Tibial nerve (tissue), 4 donors: ENCODE results near the gene GLB1L2. TPM values are rescaled to one million over a fixed set of nuclear protein-coding genes. Genes with fewer than 3 reads are reported as not detected.

ENCODE experiments used
- DNase-seq, 2 donors: peaks; one replicate each; pipeline ENCODE4 v3.0.0-alpha.2; 2019; ENCODE audit warnings: low spot score in 2 of 2
- H3K27ac ChIP-seq, 4 donors: fragments of 200-600 bp; sonication (generic) in 3 of 4; one replicate each; pipeline ENCODE4 v1.5.1; 2017 to 2019; ENCODE audit warnings: mild to moderate bottlenecking in 1 of 4
- H3K27me3 ChIP-seq, 2 donors: fragments of 200-600 bp; sonication (generic) in 1 of 2; one replicate each; pipeline versions ENCODE4 v1.5.1 to v1.6.0; 2017 to 2019
- H3K36me3 ChIP-seq, 3 donors: fragments of 200-600 bp; sonication (generic); one replicate each; pipeline ENCODE4 v1.5.1; 2018 to 2019
- H3K4me1 ChIP-seq, 4 donors: fragments of 200-600 bp; sonication (generic) in 3 of 4; one replicate each; pipeline ENCODE4 v1.5.1; 2017 to 2019
- H3K4me3 ChIP-seq, 4 donors: fragments of 200-600 bp; sonication (generic) in 3 of 4; one replicate each; pipeline ENCODE4 v1.5.1; 2017 to 2019; ENCODE audit warnings: mild to moderate bottlenecking in 1 of 4, moderate library complexity in 1 of 4
- H3K9me3 ChIP-seq, 4 donors: fragments of 200-600 bp; sonication (generic) in 3 of 4; one replicate each; pipeline ENCODE4 v1.5.1; 2017 to 2019
- CTCF ChIP-seq, 5 experiments: fragments of 200-600 bp in 3 of 5; fragments of 450-650 bp in 2 of 5; sonication (generic) in 3 of 5; IDR thresholded peaks; one replicate each; pipeline ENCODE4 v1.5.1; 2016 to 2019; ENCODE audit warnings: antibody characterized with exemption in 5 of 5, mild to moderate bottlenecking in 3 of 5, moderate library complexity in 2 of 5
- EP300 ChIP-seq, 2 donors: sonication (generic); formaldehyde crosslinking; IDR thresholded peaks; one replicate each; pipeline ENCODE4 v1.6.1; 2017; ENCODE audit warnings: antibody characterized with exemption in 2 of 2, mild to moderate bottlenecking in 1 of 2
- POLR2A ChIP-seq, 2 donors: fragments of 450-650 bp; IDR thresholded peaks; one replicate each; pipeline ENCODE4 v1.6.1; 2017; ENCODE audit warnings: antibody characterized with exemption in 2 of 2, mild to moderate bottlenecking in 2 of 2, moderate library complexity in 2 of 2
- WGBS, 2 donors: methylation state at CpG; one replicate each; pipeline ENCODE4 v1.1.5; 2018; 5-methylcytosine and 5-hydroxymethylcytosine counted together
- total RNA-seq, 4 donors: library from RNA; depleted of rRNA; stranded (reverse); fragments of >200 nt; gene quantifications; one replicate each; pipeline ENCODE4 v1.1.0, GENCODE V29; 2016

GLB1L2 gene
- total RNA-seq, 4 donors from 2014 or later: 2.0 to 8.1 (median 5.6) TPM

DNA sequence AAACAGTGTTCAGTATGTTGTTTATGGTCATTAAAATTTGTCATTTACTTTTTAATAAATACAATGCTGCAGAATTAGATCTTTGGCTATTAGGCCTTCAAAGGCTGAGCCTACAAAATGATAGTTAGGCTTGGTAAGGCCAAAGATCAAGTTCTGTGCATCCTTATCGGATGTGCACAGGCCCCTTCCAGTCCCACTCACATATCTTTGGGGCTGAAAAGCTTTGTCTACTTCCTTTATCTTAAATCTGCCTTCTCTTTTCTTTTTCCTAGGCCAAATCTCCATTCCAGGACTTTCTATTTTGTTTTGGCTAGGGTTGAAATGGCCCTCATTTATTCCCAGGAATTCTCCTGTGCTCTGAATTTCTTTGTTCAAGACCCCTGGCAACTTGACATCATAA lies 3.4 kb upstream of the GLB1L2 start:
- peaks cover 0 to 6% of the 10 kb centered on the region in 2 donors for H3K27me3 ChIP-seq
- H3K4me1 ChIP-seq: peaks cover 0 to 24% (median 7%) of the 10 kb centered on the region in 4 donors
- H3K4me3 ChIP-seq: no peak overlapping the region
- no peaks in the 10 kb centered on the region for H3K9me3 ChIP-seq
- H3K27ac ChIP-seq: no peak overlapping the region
- no peak for DNase-seq
- TF ChIP-seq POLR2A (IDR thresholded peaks at IDR 0.05) (no peak), EP300 (IDR thresholded peaks at IDR 0.05) (no peak), CTCF (IDR thresholded peaks at IDR 0.05) (no peak)
- no peaks in the 10 kb centered on the region for H3K36me3 ChIP-seq
- 89 to 97% methylated on average over 1 of the region's 1 CpG for WGBS, 2 donors

- TF ChIP-seq EP300 (IDR thresholded peaks at IDR 0.05): no peak
- TF ChIP-seq CTCF (IDR thresholded peaks at IDR 0.05): no peak
- TF ChIP-seq POLR2A (IDR thresholded peaks at IDR 0.05): no peak
- Histone ChIP-seq H3K27ac (no peak overlapping the region), H3K4me1 (peaks cover 0 to 24% (median 7%) of the 10 kb centered on the region in 4 donors), H3K4me3 (peak overlapping the region; percentile 2 to 63 (median 36)), H3K27me3 (no peaks in the 10 kb centered on the region), H3K9me3 (no peaks in the 10 kb centered on the region), H3K36me3 (no peaks in the 10 kb centered on the region)
- WGBS, 2 donors: 24 to 26% methylated on average over 22 of the region's 22 CpGs
- no peak for DNase-seq
Observed at GRCh38 chr11:134330611-134331353, 1.0 kb upstream of the GLB1L2 start.

DNA sequence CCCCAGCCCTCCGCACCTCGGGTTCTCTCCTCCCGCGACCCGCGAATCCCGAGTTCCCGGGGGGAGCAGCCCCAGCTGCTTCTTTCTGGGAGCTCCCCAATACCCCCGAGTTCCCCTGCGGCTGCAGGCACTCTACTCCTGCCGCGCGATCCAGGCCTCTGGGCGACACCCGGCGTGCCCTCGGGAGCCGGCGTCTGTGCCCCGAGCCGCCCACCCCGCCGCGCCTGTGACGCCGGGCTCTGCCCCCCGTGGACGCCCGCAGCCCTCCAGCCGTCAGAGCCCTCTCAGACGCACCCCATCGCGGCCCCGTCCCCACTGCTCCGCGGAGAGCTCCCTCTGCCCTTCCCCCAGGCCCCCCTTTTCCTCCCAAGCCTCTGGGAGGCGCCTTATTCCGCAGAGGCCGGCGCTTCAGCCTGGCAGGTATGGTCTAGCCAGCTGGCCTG lies 422 bp downstream of the GLB1L2 start:
- Histone ChIP-seq H3K36me3 (no peaks in the 10 kb centered on the region), H3K4me1 (peaks cover 0 to 24% (median 7%) of the 10 kb centered on the region in 4 donors), H3K27ac (peak overlapping the region in 1 of 4 donors; percentile 13), H3K9me3 (no peaks in the 10 kb centered on the region), H3K4me3 (peak overlapping the region; percentile 36 to 63 (median 50)), H3K27me3 (no peaks in the 10 kb centered on the region)
- 1 to 2% methylated on average over 26 to 40 of the region's 40 CpGs for WGBS, 2 donors
- no peak for DNase-seq
- TF ChIP-seq POLR2A (IDR thresholded peaks at IDR 0.05): no peak
- TF ChIP-seq EP300 (IDR thresholded peaks at IDR 0.05): no peak
- no peak for TF ChIP-seq CTCF (IDR thresholded peaks at IDR 0.05)

DNA sequence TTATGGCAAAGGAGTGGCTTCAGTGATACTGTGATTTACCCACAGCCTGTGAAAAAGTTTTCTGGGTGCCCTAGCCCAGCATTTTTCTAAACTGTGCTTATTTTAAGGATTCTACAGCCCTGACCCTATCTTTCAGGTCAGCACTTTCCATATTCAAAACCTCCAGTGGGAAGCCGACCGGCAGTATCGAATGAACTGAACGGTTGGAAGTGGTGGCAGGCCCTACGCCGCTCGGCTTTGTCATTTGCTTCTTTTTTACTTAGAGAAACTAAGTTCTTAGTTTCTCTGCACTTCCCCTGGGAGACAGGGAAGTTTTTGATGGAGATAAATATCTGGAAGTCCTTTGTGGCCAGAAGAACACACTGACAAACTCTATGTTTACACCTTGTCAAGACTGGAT lies 994 bp downstream of the GLB1L2 start:
- Histone ChIP-seq H3K27ac (no peak overlapping the region), H3K4me3 (peak overlapping the region in 1 of 4 donors; percentile 63), H3K4me1 (peaks cover 0 to 24% (median 7%) of the 10 kb centered on the region in 4 donors), H3K9me3 (no peaks in the 10 kb centered on the region), H3K36me3 (no peaks in the 10 kb centered on the region), H3K27me3 (no peaks in the 10 kb centered on the region)
- DNase-seq: no peak
- no peak for TF ChIP-seq POLR2A (IDR thresholded peaks at IDR 0.05)
- no peak for TF ChIP-seq EP300 (IDR thresholded peaks at IDR 0.05)
- no peak for TF ChIP-seq CTCF (IDR thresholded peaks at IDR 0.05)
- WGBS, 2 donors: 53 to 66% methylated on average over 7 of the region's 7 CpGs

DNA sequence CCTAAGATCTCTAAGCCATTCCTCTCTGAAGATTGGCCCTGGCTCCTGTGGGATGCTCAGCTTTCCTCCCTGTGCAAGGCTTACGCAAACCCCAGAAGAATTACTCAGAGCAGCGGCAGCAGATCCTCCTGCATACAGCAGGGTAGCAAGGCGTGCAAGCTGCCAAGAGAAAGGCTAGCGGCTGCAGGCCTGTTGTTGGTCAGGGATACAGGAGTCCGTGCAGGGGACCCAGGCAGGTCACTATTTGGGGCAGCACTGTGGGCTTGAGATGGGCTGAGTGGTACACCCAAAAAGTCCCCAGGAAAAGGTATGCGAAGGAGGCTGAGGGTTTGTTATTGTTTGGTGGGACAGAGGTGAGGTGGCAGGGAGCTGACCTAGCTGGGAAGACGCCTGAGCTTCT lies 1.5 kb downstream of the GLB1L2 start:
- Histone ChIP-seq H3K36me3 (no peaks in the 10 kb centered on the region), H3K9me3 (no peaks in the 10 kb centered on the region), H3K4me1 (peaks cover 0 to 24% (median 7%) of the 10 kb centered on the region in 4 donors), H3K4me3 (no peak overlapping the region), H3K27me3 (no peaks in the 10 kb centered on the region), H3K27ac (no peak overlapping the region)
- TF ChIP-seq EP300 (IDR thresholded peaks at IDR 0.05) (no peak), CTCF (IDR thresholded peaks at IDR 0.05) (no peak), POLR2A (IDR thresholded peaks at IDR 0.05) (no peak)
- 85 to 87% methylated on average over 7 of the region's 7 CpGs for WGBS, 2 donors
- no peak for DNase-seq
